Erythroblast (primary cell): ENCODE data around the gene ME3.
"Not testable (repeated sequence)": the region's sequence is repeated elsewhere in the genome, so short reads cannot be mapped to it uniquely, and the experiment has no call there.

Experiments
- DNase-seq, 2 experiments: peaks; one replicate each; lab custom pipeline; 2025; lab: John Stamatoyannopoulos, UW
- GATA1 ChIP-seq: IDR thresholded peaks from 2 replicates; pipeline ENCODE4 v1.6.1; 2011; ENCODE audit warnings: low read depth, mild to moderate bottlenecking, control low read depth, low read length, moderate library complexity
- POLR2A ChIP-seq: IDR thresholded peaks from 2 replicates; pipeline ENCODE4 v1.6.1; 2011; ENCODE audit warnings: mild to moderate bottlenecking, low read length

Gene ME3

GRCh38 chr11:86446163-86446923 lies 226.1 kb downstream of the ME3 start:
- no peak for TF ChIP-seq GATA1
- no peak for TF ChIP-seq POLR2A

DNA sequence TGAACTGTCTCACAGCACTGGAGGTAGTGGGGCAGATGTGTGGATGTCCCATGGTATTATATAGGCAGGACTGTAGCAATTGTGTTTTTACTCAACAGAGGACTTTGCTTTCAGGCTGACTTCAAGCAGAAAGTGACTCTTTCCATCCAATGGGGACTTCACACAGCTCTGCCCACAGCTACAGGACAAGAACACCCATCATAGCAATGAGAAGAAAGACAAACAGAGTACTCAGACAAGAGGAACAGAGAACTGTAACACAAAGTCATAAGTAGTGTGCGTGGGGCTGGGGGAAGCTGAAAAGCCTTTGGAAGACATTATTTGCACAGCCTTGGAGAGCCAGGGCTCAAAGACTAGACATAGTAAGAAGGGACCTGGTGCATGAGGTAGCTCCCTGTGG lies 227.4 kb downstream of the ME3 start:
- no peak for DNase-seq
- no peak for TF ChIP-seq GATA1
- TF ChIP-seq POLR2A = no peak

More at GRCh38 chr11:86446163-86446923, 226.1 kb downstream of the ME3 start:
- DNase-seq = no peak

DNA sequence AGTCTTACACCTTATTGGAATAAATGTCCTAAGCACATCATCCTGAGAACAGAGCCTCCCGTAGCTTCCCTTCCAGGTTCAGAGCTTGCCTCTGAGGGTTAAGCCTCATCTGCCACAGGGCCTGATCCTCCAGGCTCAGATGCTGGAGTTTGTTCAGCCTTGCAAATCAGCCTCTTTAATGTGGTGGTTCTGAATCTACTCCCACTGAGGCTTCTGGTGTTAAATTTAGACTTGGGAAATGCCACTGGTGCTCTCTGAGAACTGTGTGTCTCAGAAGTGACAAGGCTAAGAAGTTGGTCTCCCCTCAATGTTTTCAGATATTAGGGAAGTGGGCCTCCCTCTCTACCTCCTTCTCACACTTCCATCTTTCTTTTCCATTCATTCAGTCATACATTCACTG lies 229.0 kb downstream of the ME3 start:
- no peak for TF ChIP-seq GATA1
- no peak for TF ChIP-seq POLR2A
- no peak for DNase-seq

- TF ChIP-seq GATA1 (no peak), POLR2A (no peak)
- DNase-seq = no peak
Measured at GRCh38 chr11:86442827-86443226, 229.6 kb downstream of the ME3 start.

- DNase-seq = no peak
- TF ChIP-seq GATA1 (no peak), POLR2A (no peak)
Measured at GRCh38 chr11:86442420-86442819, 230.0 kb downstream of the ME3 start.

DNA sequence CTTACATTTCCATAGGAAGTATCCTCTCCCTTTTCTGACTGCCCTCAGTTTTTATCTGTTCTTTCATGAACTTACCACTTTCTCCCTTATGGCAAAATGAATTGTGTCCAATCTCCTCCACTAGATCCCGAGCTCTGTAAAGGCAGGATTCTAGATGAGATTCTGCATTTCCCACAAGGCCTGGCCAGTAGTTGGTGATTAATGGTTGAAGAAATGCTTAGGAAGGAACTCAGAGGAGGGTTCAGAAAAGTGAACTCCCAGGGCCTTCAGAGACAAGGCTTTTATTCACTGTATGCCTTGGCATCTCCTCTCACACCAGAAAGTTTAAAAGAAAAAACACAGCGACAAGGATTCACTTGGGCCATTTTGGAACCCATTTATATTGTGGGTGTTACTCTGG lies 231.6 kb downstream of the ME3 start:
- no peak for TF ChIP-seq POLR2A
- TF ChIP-seq GATA1 = no peak
- DNase-seq = no peak

GRCh38 chr11:86440305-86440716 lies 232.1 kb downstream of the ME3 start:
- TF ChIP-seq GATA1 (no peak), POLR2A (no peak)
- DNase-seq = no peak

DNA sequence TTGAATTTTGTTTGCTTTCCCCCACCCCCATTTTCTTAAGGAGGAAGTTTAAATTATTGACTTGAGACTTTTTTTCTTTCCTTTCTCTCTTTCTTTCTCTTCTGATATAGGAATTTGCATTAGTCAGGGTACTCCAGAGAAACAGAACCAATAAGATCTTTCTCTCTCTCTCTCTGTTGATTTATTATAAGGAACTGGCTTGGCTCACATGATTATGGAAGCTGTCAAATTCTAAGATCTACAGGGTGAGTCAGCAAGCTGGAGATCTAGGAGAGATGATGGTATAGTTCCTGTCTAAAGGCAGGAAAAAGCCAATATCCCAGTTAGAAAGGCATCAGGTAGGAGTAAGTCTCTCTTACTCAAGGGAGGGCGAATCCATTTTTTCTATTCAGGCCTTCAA lies 233.7 kb downstream of the ME3 start:
- TF ChIP-seq POLR2A (no peak), GATA1 (no peak)
- DNase-seq = no peak

- no peak for TF ChIP-seq POLR2A
- TF ChIP-seq GATA1 = no peak
- DNase-seq = no peak
Measured at GRCh38 chr11:86435711-86436110, 236.7 kb downstream of the ME3 start.

GRCh38 chr11:86433361-86434095 lies 238.9 kb downstream of the ME3 start:
- not testable (repeated sequence) for DNase-seq

GRCh38 chr11:86431258-86431657 lies 241.2 kb downstream of the ME3 start:
- no peak for DNase-seq

GRCh38 chr11:86427441-86427840 lies 245.0 kb downstream of the ME3 start:
- TF ChIP-seq POLR2A (no peak), GATA1 (no peak)
- no peak for DNase-seq

More at GRCh38 chr11:86431258-86431657, 241.2 kb downstream of the ME3 start:
- TF ChIP-seq POLR2A = no peak
- TF ChIP-seq GATA1 = no peak

DNA sequence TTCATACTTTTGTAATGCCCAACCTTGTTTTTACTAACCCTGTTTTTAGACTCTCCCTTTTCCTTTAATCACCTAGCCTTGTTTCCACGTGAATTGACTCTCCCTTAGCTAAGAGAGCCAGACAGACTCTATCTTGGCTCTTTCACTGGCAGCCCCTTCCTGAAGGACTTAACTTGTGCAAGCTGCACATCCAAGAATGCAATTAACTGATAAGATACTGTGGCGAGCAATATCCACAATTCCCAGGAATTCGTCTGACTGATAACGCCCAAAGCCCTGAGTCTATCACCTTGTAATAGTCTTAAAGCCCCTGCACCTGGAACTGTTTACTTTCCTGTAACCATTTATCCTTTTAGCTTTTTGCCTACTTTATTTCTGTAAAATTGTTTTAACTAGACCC lies 248.9 kb downstream of the ME3 start:
- DNase-seq = not testable (repeated sequence)

DNA sequence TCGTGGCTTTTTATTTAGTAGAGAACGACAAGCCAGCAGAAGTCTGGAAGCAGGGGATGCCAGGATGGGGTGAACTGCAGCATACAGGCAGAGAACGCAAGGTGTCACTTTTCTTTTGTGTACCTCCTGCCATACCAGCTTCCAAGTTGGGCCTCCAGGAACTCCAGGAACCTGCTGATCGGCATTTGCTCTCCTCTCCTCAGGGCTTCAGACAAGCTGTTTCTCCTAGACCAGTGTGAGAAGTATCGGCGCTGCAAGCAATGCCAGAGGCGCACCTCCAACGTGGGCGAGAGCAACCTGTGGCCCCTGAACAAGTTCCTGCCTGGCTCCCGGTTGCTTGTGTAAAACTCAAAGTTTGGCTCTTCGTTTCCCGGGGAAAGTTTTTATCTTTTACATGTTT lies 250.0 kb downstream of the ME3 start:
- TF ChIP-seq GATA1 = no peak
- no peak for TF ChIP-seq POLR2A
- no peak for DNase-seq
